Raji (cell line): ENCODE data around the gene TIPIN.

ENCODE experiments used
- POLR2A ChIP-seq: IDR thresholded peaks from 2 replicates; pipeline ENCODE4 v1.6.1; 2011; ENCODE audit warnings: low read depth, low read length, control low read depth; ENCODE audit not compliant: insufficient read depth

The TIPIN gene

GRCh38 chr15:66291816-66292570 is 64.5 kb downstream of the TIPIN start:
- TF ChIP-seq POLR2A, result no peak

GRCh38 chr15:66290518-66290917 is 66.0 kb downstream of the TIPIN start:
- no peak for TF ChIP-seq POLR2A

DNA sequence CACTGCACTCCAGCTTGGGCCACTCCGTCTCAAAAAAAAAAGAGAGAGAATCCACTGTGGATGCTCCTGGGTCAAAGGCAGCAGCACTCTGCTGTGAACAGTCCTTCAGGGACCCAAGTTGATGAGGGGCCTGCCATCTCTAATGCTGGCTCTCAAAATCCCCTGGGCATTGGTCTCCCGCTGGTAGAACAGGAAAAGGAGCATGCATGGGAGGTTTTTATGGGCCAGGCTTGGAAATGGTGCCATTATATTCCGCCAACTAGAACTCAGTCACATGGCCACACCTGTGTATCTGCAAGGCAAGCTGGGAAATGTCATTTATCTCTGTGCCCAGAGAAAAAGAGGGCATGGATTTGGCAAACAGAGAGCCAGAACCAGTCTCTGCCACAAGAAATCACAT is 66.5 kb downstream of the TIPIN start:
- TF ChIP-seq POLR2A, result no peak

- no peak for TF ChIP-seq POLR2A
Measured at GRCh38 chr15:66288551-66289185, 67.8 kb downstream of the TIPIN start.

GRCh38 chr15:66288093-66288492 is 68.4 kb downstream of the TIPIN start:
- no peak for TF ChIP-seq POLR2A

- no peak for TF ChIP-seq POLR2A
Measured at GRCh38 chr15:66287461-66288057, 68.9 kb downstream of the TIPIN start.
